Activated CD4-positive, alpha-beta memory T cell treated with anti-CD3 and anti-CD28 coated beads, Interleukin-2, amount 10 ng/mL, durations not matched to agents 7 days and 5 days (primary cell): ENCODE data around the gene RIT1. TPM values are rescaled to one million over a fixed set of nuclear protein-coding genes. Genes with fewer than 3 reads are reported as not detected.
"Not testable (repeated sequence)": the region's sequence is repeated elsewhere in the genome, so short reads cannot be mapped to it uniquely, and the experiment has no call there.

ENCODE experiments used
- CTCF ChIA-PET: fragments of 350-600 bp; sonication (Branson Sonifier 250); formaldehyde crosslinking; loops from one replicate; lab custom pipeline; 2021; ENCODE audit warnings: antibody characterized with exemption, inconsistent platforms; lab: Charles Lee
- POLR2A ChIA-PET: fragments of 350-600 bp; sonication (Branson Sonifier 250); formaldehyde crosslinking; loops from one replicate; lab custom pipeline; 2021; ENCODE audit warnings: antibody characterized with exemption; lab: Charles Lee
- DNase-seq: peaks from one replicate; pipeline ENCODE4 v3.0.0-alpha.2; 2020
- H3K27ac Mint-ChIP-seq: one replicate; pipeline ENCODE4 v1.8.0; 2021; ENCODE audit warnings: mild to moderate bottlenecking, mixed read lengths
- H3K27me3 Mint-ChIP-seq: one replicate; pipeline ENCODE4 v1.8.0; 2021; ENCODE audit warnings: mixed read lengths
- H3K36me3 Mint-ChIP-seq: one replicate; pipeline ENCODE4 v1.8.0; 2021; ENCODE audit warnings: low read depth, mixed read lengths
- H3K4me1 Mint-ChIP-seq: one replicate; pipeline ENCODE4 v1.8.0; 2021; ENCODE audit warnings: mixed read lengths
- H3K4me3 Mint-ChIP-seq: one replicate; pipeline ENCODE4 v1.8.0; 2021; ENCODE audit warnings: mild to moderate bottlenecking, mixed read lengths
- H3K9me3 Mint-ChIP-seq: one replicate; pipeline ENCODE4 v1.8.0; 2021; ENCODE audit warnings: mixed read lengths
- total RNA-seq, 2 experiments: library from RNA; stranded (reverse); gene quantifications; one replicate each; pipeline ENCODE4 v1.2.3, GENCODE V29; 2021

RIT1 gene
- total RNA-seq, 2 experiments from 2014 or later, result 25.0 to 30.9 TPM

DNA sequence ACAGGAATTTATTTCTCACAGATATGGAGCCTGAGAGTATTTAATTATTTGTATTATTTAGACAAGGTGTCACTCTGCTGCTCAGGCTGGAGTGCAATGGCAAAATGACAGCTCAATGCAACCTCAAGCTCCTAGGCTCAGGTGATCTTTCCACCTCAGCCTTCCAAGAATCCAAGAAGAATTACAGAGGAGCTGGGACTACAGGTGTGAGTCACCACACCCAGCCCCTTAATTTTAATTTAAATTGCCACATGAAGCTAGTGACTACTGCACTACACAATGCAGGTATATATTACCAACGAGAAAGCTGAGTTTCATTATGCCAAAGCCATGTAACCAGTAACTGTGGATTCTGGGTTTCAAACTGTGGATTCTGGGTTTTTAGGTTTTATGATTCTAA is 20.9 kb upstream of the RIT1 start:
- H3K9me3 Mint-ChIP-seq, result no peaks in the 10 kb centered on the region
- peaks cover 48% of the 10 kb centered on the region for H3K4me1 Mint-ChIP-seq
- ChIA-PET POLR2A (interaction anchor here (1.0 to 4.4 kb wide), 9 partner anchors 12 to 134 kb away, joined by 3 to 68 read pairs (median 6); partner anchors contain the start of genes ARHGEF2, GON4L and SYT11), CTCF (interaction anchor here (0.5 to 6.8 kb wide), 8 partner anchors 8 to 781 kb away, joined by 3 to 61 read pairs (median 4); no protein-coding TSS in a partner anchor)
- no peak overlapping the region for H3K27ac Mint-ChIP-seq
- H3K4me3 Mint-ChIP-seq, result peak overlapping the region; percentile 50
- peaks cover 47% of the 10 kb centered on the region for H3K36me3 Mint-ChIP-seq
- H3K27me3 Mint-ChIP-seq, result no peaks in the 10 kb centered on the region
- DNase-seq, result no peak

DNA sequence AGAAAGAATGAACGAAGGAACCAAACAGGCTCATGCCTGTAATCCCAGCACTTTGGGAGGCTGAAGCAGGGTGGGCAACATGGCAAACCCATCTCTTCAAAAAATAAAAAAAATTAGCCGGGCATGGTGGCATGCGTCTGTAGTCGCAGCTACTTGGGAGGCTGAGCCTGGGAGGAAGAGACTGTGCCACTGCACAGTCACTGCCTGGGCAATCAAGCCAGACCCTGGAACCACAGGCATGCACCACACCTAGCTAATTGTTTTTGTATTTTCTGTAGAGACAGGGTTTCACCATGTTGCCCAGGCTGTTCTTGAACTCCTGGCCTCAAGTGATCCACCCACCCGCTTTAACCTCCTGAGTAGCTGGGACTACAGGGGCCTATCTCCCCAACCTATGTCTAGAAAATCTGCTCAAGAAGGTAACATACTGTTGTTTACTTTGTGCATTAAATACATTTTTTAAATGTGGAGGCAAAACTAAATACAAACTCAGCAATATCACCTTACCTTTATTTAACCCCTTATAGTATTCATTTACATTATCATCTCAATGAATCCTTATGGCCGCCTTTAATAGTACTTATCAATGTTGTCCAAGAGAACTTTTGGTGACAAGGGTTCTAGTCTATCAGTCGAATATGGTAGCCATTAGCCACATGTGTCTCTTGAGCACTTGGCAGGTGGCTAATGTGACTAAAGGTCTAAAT is 20.3 kb upstream of the RIT1 start:
- DNase-seq, result no peak
- POLR2A ChIA-PET, result interaction anchor here (1.2 to 4.4 kb wide), 7 partner anchors 13 to 135 kb away, joined by 3 to 68 read pairs (median 6); partner anchors contain the start of gene ARHGEF2

DNA sequence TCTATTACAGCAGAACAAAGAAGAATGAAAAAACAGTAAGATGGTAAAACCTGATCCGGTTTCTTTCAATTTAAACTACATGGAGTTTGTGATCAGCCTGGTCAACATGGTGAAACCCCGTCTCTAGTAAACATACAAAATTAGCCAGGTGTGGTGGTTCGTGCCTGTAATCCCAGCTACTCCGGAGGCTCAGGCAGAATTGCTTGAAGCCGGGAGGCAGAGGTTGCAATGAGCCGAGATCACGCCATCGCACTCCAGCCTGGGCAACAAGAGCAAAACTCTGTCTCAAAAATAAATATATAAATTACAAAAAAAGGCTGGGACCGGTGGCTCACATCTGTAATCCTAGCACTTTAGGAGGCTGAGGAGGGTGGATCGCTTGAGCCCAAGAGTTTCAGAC is 19.6 kb upstream of the RIT1 start:
- ChIA-PET CTCF (interaction anchor here (1.0 to 6.8 kb wide), 3 partner anchors 47 to 59 kb away, joined by 3 to 61 read pairs (median 5); no protein-coding TSS in a partner anchor), POLR2A (interaction anchor here (1.0 to 1.5 kb wide), 8 partner anchors 13 to 59 kb away, joined by 3 to 6 read pairs (median 3); no protein-coding TSS in a partner anchor)
- not testable (repeated sequence) for H3K27me3 Mint-ChIP-seq, DNase-seq, H3K9me3 Mint-ChIP-seq, H3K27ac Mint-ChIP-seq
- Mint-ChIP-seq H3K4me1 (peaks cover 49% of the 10 kb centered on the region), H3K36me3 (peaks cover 61% of the 10 kb centered on the region), H3K4me3 (peak overlapping the region; percentile 49)

More for the DNA sequence above, 20.3 kb upstream of the RIT1 start:
- H3K36me3 Mint-ChIP-seq, result peaks cover 53% of the 10 kb centered on the region
- H3K4me1 Mint-ChIP-seq, result peaks cover 51% of the 10 kb centered on the region
- CTCF ChIA-PET, result interaction anchor here (1.0 to 6.8 kb wide), 7 partner anchors 8 to 59 kb away, joined by 3 to 61 read pairs (median 4); no protein-coding TSS in a partner anchor
- H3K27me3 Mint-ChIP-seq, result no peaks in the 10 kb centered on the region
- H3K9me3 Mint-ChIP-seq, result no peaks in the 10 kb centered on the region
- H3K4me3 Mint-ChIP-seq, result peak overlapping the region; percentile 49
- H3K27ac Mint-ChIP-seq, result peak overlapping the region; percentile 48

DNA sequence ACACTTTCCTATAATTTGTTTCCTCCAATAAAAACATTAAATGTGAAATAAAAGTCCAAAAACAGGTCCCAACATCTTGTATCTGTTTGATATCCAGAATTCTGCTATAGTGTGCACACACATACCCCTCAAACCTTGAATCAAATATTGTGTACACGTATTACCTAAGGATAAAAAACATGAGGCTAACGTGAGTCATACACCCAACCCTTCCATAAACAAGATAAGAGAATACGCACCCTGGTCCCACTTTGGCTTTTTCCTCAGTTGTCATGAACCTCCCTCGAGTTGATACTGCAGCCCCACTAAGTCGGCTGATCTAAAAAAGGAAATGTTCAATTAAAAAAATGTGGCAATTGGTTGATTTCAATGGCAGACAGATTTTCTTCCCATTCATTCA is 17.9 kb upstream of the RIT1 start:
- H3K9me3 Mint-ChIP-seq, result no peaks in the 10 kb centered on the region
- no peak overlapping the region for H3K4me3 Mint-ChIP-seq
- H3K36me3 Mint-ChIP-seq, result peaks cover 70% of the 10 kb centered on the region
- H3K27me3 Mint-ChIP-seq, result no peaks in the 10 kb centered on the region
- H3K27ac Mint-ChIP-seq, result no peak overlapping the region
- ChIA-PET POLR2A (no interaction called here), CTCF (interaction anchor here (6.8 kb wide), 1 partner anchor 61 kb away, joined by 61 read pairs; no protein-coding TSS in a partner anchor)
- peaks cover 49% of the 10 kb centered on the region for H3K4me1 Mint-ChIP-seq
- no peak for DNase-seq

DNA sequence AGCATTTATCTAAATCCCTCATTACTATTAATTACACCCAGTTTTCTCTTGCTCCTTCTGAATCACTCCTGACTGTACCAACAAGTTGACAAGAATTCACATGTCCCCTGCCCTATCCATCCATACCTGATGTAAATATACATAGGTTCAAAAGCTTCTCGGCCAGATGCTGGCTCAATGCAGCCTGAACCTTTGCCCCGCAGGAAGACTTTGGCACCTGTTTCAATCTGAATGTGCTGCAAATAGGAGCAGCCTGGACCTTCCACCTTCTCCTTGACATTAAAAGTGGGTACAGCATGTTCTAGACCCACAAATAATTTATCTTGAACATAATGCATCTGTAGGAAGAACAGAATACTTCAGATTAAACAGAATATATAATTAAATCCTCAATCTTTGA is 14.4 kb upstream of the RIT1 start:
- Mint-ChIP-seq H3K27me3 (no peaks in the 10 kb centered on the region), H3K4me1 (peaks cover 32% of the 10 kb centered on the region), H3K36me3 (peaks cover 79% of the 10 kb centered on the region), H3K27ac (no peak overlapping the region), H3K4me3 (no peak overlapping the region), H3K9me3 (no peaks in the 10 kb centered on the region)
- DNase-seq, result no peak
- ChIA-PET POLR2A (no interaction called here), CTCF (interaction anchor here (0.9 kb wide), 1 partner anchor 51 kb away, joined by 3 read pairs; no protein-coding TSS in a partner anchor)

DNA sequence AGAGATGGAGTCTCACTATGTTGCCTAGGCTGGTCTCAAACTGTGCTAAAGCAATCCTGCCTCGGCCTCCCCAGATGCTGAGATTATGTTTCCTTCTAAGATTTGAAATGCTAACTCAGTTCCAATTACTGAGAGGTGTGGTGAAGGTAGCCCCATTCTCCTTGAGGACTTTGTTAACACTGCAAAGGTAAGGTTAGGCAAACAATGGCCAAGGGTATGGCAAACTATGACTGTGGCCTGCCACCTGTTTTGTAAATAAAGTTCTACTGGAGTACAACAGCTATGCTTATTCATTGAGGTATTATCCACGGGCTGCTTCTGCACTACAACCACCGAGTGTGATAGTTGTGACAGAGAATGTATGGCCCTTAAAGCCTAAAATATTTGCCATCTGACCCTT is 9.6 kb upstream of the RIT1 start:
- POLR2A ChIA-PET, result interaction anchor here (1.2 kb wide), 1 partner anchor 14 kb away, joined by 4 read pairs; the partner anchor contains the start of gene KHDC4
- peaks cover 73% of the 10 kb centered on the region for H3K36me3 Mint-ChIP-seq
- H3K27ac Mint-ChIP-seq, result no peak overlapping the region
- no peak for DNase-seq
- H3K27me3 Mint-ChIP-seq, result no peaks in the 10 kb centered on the region
- H3K9me3 Mint-ChIP-seq, result no peaks in the 10 kb centered on the region
- H3K4me3 Mint-ChIP-seq, result no peak overlapping the region
- CTCF ChIA-PET, result interaction anchor here (1.6 kb wide), 1 partner anchor 146 kb away, joined by 4 read pairs; no protein-coding TSS in a partner anchor
- peaks cover 13% of the 10 kb centered on the region for H3K4me1 Mint-ChIP-seq

DNA sequence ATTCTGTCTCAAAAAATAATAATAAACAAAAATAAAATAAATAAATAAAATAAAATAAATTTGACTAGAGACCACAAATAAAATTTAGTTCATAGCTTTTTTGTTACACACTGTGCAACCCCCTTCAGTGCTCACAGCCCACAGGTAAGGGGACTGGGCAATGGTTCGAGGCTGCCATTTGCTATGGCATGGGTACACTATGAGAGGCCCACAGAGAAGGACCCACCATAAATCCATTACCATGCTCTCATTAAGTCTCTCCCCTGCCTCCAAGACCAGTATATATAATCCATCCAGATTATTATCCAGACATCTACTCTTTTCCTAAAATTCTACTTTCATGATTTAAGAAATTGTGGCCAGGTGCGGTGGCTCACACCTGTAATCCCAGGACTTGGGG is 8.7 kb upstream of the RIT1 start:
- Mint-ChIP-seq H3K36me3 (peaks cover 72% of the 10 kb centered on the region), H3K9me3 (no peaks in the 10 kb centered on the region), H3K27me3 (no peaks in the 10 kb centered on the region), H3K4me3 (no peak overlapping the region), H3K4me1 (peaks cover 13% of the 10 kb centered on the region), H3K27ac (no peak overlapping the region)
- ChIA-PET POLR2A (interaction anchor here (1.1 kb wide), 1 partner anchor 35 kb away, joined by 3 read pairs; no protein-coding TSS in a partner anchor), CTCF (no interaction called here)
- DNase-seq, result no peak

DNA sequence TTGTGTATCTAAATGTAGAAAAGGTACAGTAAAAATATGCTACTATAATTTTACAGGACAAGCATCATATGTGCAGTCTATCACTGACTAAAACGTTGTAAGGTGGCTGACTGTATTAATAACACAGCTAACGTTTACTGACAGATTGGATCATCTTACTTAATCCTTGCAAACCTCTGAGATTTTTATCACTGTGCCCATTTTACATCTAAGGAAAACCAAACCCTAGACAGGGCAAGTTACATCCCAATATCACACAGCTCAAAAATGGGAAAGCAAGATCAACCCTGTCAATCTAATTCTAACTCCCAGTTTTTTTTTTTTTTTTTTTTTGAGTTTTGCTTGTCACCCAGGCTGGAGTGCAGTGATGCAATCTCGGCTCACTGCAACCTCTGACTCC is 7.5 kb upstream of the RIT1 start:
- H3K27me3 Mint-ChIP-seq, result no peaks in the 10 kb centered on the region
- DNase-seq, result no peak
- H3K4me1 Mint-ChIP-seq, result peaks cover 13% of the 10 kb centered on the region
- no peak overlapping the region for H3K4me3 Mint-ChIP-seq
- peaks cover 75% of the 10 kb centered on the region for H3K36me3 Mint-ChIP-seq
- POLR2A ChIA-PET, result interaction anchor here (1.1 kb wide), 1 partner anchor 36 kb away, joined by 3 read pairs; no protein-coding TSS in a partner anchor
- CTCF ChIA-PET, result interaction anchor here (0.7 kb wide), 2 partner anchors 68 to 257 kb away, joined by 3 read pairs; no protein-coding TSS in a partner anchor
- H3K27ac Mint-ChIP-seq, result no peak overlapping the region
- no peaks in the 10 kb centered on the region for H3K9me3 Mint-ChIP-seq

DNA sequence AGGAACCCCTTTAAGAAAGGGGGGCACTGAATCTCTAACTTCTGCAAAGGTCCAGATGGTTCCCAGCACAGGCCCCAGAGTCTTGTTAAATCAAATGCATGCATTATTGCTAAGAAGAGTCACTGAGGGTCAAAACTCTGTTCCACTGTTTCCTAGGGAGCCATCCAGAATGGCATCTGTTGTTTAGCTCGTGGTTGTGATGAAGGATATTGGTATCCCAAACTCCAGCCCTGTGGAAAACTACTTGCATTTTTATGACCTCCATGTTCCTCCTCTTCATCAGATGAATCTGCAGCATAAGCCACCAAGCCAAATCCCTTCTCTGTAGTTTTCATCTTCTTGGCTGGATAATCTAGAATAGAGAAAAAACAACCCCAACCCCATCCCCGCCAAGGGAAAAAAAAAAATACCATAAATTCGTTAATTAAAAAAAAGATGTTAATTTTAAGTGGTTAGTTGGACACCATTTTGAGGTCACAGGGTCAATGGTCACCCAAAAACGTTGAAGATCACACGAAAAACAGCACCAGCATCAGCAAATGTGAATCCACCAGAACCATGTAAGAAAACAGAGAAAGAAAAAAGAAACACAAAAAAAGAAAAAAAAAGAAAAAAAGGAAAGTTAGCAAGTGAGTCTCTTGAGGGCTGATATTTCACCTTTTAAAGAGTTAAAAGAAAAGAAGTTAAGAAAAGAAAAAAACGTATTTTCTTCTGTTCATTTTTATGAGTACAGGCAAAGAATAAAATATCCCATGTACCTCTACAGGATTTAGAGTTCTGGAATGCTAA is 3.0 kb upstream of the RIT1 start:
- Mint-ChIP-seq H3K4me1 (peaks cover 27% of the 10 kb centered on the region), H3K9me3 (no peaks in the 10 kb centered on the region), H3K4me3 (no peak overlapping the region), H3K27me3 (no peaks in the 10 kb centered on the region), H3K27ac (no peak overlapping the region), H3K36me3 (peaks cover 72% of the 10 kb centered on the region)
- POLR2A ChIA-PET, result interaction anchor here (1.2 kb wide), 1 partner anchor 20 kb away, joined by 3 read pairs; the partner anchor contains the start of gene KHDC4
- CTCF ChIA-PET, result interaction anchor here (1.1 kb wide), 1 partner anchor 18 kb away, joined by 4 read pairs; no protein-coding TSS in a partner anchor
- no peak for DNase-seq

DNA sequence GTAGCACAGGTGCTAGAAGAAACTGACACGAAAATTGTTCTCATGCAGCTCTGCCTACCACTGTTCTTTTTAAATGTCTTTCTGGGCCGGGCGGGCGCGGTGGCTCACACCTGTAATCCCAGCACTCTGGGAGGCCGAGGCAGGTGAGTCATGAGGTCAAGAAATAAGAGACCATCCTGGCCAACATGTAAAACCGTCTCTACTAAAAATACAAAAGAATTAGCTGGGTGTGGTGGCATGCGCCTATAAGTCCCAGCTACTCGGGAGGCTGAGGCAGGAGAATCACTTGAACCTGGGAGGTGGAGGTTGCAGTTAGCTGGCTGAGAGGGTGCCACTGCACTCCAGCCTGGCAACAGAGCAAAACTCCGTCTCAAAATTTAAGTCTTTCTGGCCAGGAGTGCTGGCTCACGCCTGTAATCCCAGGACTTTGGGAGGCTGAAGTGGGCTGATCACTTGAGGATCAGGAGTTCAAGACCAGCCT is 947 bp upstream of the RIT1 start:
- no peaks in the 10 kb centered on the region for H3K9me3 Mint-ChIP-seq
- DNase-seq, result no peak
- peak overlapping the region; percentile 98 for H3K4me3 Mint-ChIP-seq
- H3K4me1 Mint-ChIP-seq, result peaks cover 33% of the 10 kb centered on the region
- peaks cover 70% of the 10 kb centered on the region for H3K36me3 Mint-ChIP-seq
- CTCF ChIA-PET, result interaction anchor here (0.6 to 0.7 kb wide), 2 partner anchors 26 to 78 kb away, joined by 3 read pairs; no protein-coding TSS in a partner anchor
- peak overlapping the region; percentile 97 for H3K27ac Mint-ChIP-seq
- POLR2A ChIA-PET, result interaction anchor here (1.3 to 2.9 kb wide), 3 partner anchors 22 to 64 kb away, joined by 3 to 14 read pairs (median 5); partner anchors contain the start of genes KHDC4 and SYT11
- H3K27me3 Mint-ChIP-seq, result no peaks in the 10 kb centered on the region

DNA sequence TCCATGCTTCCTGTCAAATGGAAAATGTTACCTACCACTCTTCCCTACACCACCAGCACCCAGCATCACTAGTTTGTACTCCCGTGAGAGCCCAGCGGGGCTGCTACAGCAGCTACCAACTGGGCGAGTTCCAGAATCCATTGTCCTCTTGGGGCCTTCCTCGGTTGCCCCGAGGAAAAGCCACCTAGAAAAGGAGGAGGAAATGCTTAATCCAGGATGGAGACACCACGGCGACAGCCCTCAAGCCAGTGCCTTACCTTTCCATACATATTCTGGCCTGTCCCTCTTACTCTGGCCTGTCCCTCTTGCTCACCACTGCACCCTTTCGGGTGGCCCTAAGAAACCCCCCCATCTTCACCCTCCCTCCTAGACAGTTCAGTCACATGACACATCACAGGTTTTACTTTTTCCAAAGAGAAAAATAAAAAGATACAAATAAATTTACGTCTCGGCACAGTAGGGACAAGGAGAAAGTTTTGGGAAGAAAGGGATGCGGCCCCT is 478 bp downstream of the RIT1 start:
- H3K9me3 Mint-ChIP-seq, result no peaks in the 10 kb centered on the region
- H3K27ac Mint-ChIP-seq, result peak overlapping the region; percentile 97
- POLR2A ChIA-PET, result interaction anchor here (0.5 to 2.9 kb wide), 5 partner anchors 24 to 273 kb away, joined by 3 to 14 read pairs (median 3); partner anchors contain the start of genes ARHGEF2, KHDC4 and SYT11
- H3K27me3 Mint-ChIP-seq, result no peaks in the 10 kb centered on the region
- peak overlapping the region; percentile 98 for H3K4me3 Mint-ChIP-seq
- H3K4me1 Mint-ChIP-seq, result peaks cover 31% of the 10 kb centered on the region
- H3K36me3 Mint-ChIP-seq, result peaks cover 63% of the 10 kb centered on the region
- CTCF ChIA-PET, result interaction anchor here (1.0 kb wide), 1 partner anchor 16 kb away, joined by 3 read pairs; no protein-coding TSS in a partner anchor
- DNase-seq, result peak; percentile 23
